Endodermal cell (in vitro differentiated cells): ENCODE data around the gene MMAB. TPM values are rescaled to one million over a fixed set of nuclear protein-coding genes. Genes with fewer than 3 reads are reported as not detected.

Experiments used
- DNase-seq: peaks from one replicate; pipeline ENCODE4 v3.0.0-alpha.2; 2017
- H3K27ac ChIP-seq: 2 replicates; pipeline ENCODE4 v1.5.1; 2013; ENCODE audit warnings: mild to moderate bottlenecking, low read depth, low read length, moderate library complexity
- H3K27me3 ChIP-seq: 2 replicates; pipeline ENCODE4 v1.6.1; 2013; ENCODE audit warnings: mild to moderate bottlenecking, low read length, moderate library complexity; ENCODE audit not compliant: insufficient read depth, control insufficient read depth, poor library complexity, severe bottlenecking
- H3K36me3 ChIP-seq: 2 replicates; pipeline ENCODE4 v1.7.0; 2013; ENCODE audit warnings: mild to moderate bottlenecking, low read length, moderate library complexity; ENCODE audit not compliant: control insufficient read depth, insufficient read depth
- H3K4me1 ChIP-seq: one replicate; pipeline ENCODE4 v1.7.0; 2013; ENCODE audit warnings: low read length; ENCODE audit not compliant: control insufficient read depth, insufficient read depth
- H3K4me3 ChIP-seq: 2 replicates; pipeline ENCODE4 v1.5.1; 2013; ENCODE audit warnings: mild to moderate bottlenecking, low read length, moderate library complexity
- H3K9ac ChIP-seq: 2 replicates; pipeline ENCODE4 v1.6.1; 2013; ENCODE audit warnings: mild to moderate bottlenecking, low read length, moderate library complexity; ENCODE audit not compliant: poor library complexity, severe bottlenecking; ENCODE audit errors: extremely low read depth
- H3K9me3 ChIP-seq: 2 replicates; pipeline ENCODE4 v1.6.1; 2013; ENCODE audit warnings: mild to moderate bottlenecking, low read length, moderate library complexity; ENCODE audit not compliant: control insufficient read depth
- H3K27ac Mint-ChIP-seq: 2 replicates; pipeline ENCODE4 v1.8.0; 2020; ENCODE audit warnings: mixed read lengths
- H3K27me3 Mint-ChIP-seq: 2 replicates; pipeline ENCODE4 v1.8.0; 2021; ENCODE audit warnings: mild to moderate bottlenecking, mixed read lengths; ENCODE audit not compliant: insufficient read depth
- H3K36me3 Mint-ChIP-seq: 2 replicates; pipeline ENCODE4 v1.8.0; 2020; ENCODE audit warnings: low read depth, mixed read lengths
- H3K4me1 Mint-ChIP-seq: 2 replicates; pipeline ENCODE4 v1.8.0; 2020; ENCODE audit warnings: mixed read lengths
- H3K4me3 Mint-ChIP-seq: 2 replicates; pipeline ENCODE4 v1.8.0; 2020; ENCODE audit warnings: mild to moderate bottlenecking, moderate library complexity, mixed read lengths
- H3K9me3 Mint-ChIP-seq: 2 replicates; pipeline ENCODE4 v1.8.0; 2020; ENCODE audit warnings: mild to moderate bottlenecking, mixed read lengths
- WGBS, 2 experiments: methylation state at CpG; one replicate each; pipeline versions ENCODE4 v1.1.5 to v1.1.7; 2013; ENCODE audit warnings: missing lambda C conversion rate in 2 of 2, mixed read lengths in 1 of 2; ENCODE audit not compliant: insufficient coverage in 1 of 2, insufficient read length in 1 of 2; 5-methylcytosine and 5-hydroxymethylcytosine counted together
- total RNA-seq, 2 donors: library from RNA; stranded (reverse); fragmentation: NEBNext Ultra II Directional in 1 of 2; extraction: Animal tissue kit (Norgen Biotek cat#: 25700) in 1 of 2; gene quantifications; 2 replicates in 1 of 2; 3 replicates in 1 of 2; pipeline ENCODE4 v1.2.1, GENCODE V29; 2021
- TF ChIP-seq, protein P1 (sequence below): fragments of 200-600 bp; sonication (generic); conservative IDR thresholded peaks from 2 replicates; pipeline ENCODE4 v1.5.0; 2021; ENCODE audit warnings: antibody characterized with exemption, mild to moderate bottlenecking

Gene MMAB
- total RNA-seq, 2 donors from 2014 or later, result 24.9 to 28.2 TPM

GRCh38 chr12:109598428-109598854, 25.1 kb upstream of the MMAB start:
- no peak overlapping the region for H3K4me3 Mint-ChIP-seq

GRCh38 chr12:109597795-109598427, 24.6 kb upstream of the MMAB start:
- peaks cover 10% of the 10 kb centered on the region for H3K4me1 Mint-ChIP-seq
- no peaks in the 10 kb centered on the region for H3K27me3 Mint-ChIP-seq
- no peak overlapping the region for H3K4me3 ChIP-seq
- 53 to 69% methylated on average over 18 to 27 of the region's 27 CpGs for WGBS, 2 experiments
- H3K9me3 Mint-ChIP-seq, result no peaks in the 10 kb centered on the region
- no peak overlapping the region for H3K4me3 Mint-ChIP-seq
- H3K9ac ChIP-seq, result no peak overlapping the region
- no peaks in the 10 kb centered on the region for H3K27me3 ChIP-seq
- H3K9me3 ChIP-seq, result no peaks in the 10 kb centered on the region
- H3K27ac Mint-ChIP-seq, result peak overlapping the region; percentile 71
- peak; percentile 99 for DNase-seq
- H3K36me3 ChIP-seq, result peaks cover 10% of the 10 kb centered on the region
- H3K4me1 ChIP-seq, result no peaks in the 10 kb centered on the region
- no peak overlapping the region for H3K27ac ChIP-seq
- H3K36me3 Mint-ChIP-seq, result peaks cover 9% of the 10 kb centered on the region
- TF ChIP-seq, protein P1, sequence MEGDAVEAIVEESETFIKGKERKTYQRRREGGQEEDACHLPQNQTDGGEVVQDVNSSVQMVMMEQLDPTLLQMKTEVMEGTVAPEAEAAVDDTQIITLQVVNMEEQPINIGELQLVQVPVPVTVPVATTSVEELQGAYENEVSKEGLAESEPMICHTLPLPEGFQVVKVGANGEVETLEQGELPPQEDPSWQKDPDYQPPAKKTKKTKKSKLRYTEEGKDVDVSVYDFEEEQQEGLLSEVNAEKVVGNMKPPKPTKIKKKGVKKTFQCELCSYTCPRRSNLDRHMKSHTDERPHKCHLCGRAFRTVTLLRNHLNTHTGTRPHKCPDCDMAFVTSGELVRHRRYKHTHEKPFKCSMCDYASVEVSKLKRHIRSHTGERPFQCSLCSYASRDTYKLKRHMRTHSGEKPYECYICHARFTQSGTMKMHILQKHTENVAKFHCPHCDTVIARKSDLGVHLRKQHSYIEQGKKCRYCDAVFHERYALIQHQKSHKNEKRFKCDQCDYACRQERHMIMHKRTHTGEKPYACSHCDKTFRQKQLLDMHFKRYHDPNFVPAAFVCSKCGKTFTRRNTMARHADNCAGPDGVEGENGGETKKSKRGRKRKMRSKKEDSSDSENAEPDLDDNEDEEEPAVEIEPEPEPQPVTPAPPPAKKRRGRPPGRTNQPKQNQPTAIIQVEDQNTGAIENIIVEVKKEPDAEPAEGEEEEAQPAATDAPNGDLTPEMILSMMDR, result peak; percentile 99

More at GRCh38 chr12:109598428-109598854, 25.1 kb upstream of the MMAB start:
- TF ChIP-seq, protein P1, result no peak
- Histone ChIP-seq H3K4me3 (no peak overlapping the region), H3K36me3 (peaks cover 8% of the 10 kb centered on the region), H3K27me3 (no peaks in the 10 kb centered on the region), H3K9ac (no peak overlapping the region), H3K27ac (no peak overlapping the region), H3K4me1 (no peaks in the 10 kb centered on the region), H3K9me3 (no peaks in the 10 kb centered on the region)
- no peaks in the 10 kb centered on the region for H3K27me3 Mint-ChIP-seq
- no peak overlapping the region for H3K27ac Mint-ChIP-seq
- peaks cover 10% of the 10 kb centered on the region for H3K4me1 Mint-ChIP-seq
- peaks cover 7% of the 10 kb centered on the region for H3K36me3 Mint-ChIP-seq
- WGBS, 2 experiments, result 93 to 97% methylated on average over 7 to 11 of the region's 11 CpGs
- no peak for DNase-seq
- H3K9me3 Mint-ChIP-seq, result no peaks in the 10 kb centered on the region

DNA sequence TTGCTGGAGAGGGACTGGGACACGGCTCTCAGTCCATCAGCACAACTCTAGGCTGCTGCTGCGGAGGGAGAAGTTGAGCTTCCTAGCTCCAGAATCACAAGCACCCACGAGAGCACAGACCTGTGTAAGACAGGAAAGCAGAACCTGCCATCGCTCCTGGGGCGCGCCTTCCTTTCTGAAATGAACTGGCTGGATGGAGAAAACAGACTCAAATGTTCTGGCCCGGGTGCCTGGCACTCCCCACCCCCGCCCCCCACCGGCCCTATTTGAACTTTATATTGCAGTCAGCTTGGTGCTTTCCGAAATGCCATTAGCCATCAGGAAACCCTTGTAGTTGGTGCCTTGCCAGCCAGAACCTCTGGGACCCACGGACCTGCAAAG, 24.1 kb upstream of the MMAB start:
- Histone ChIP-seq H3K4me3 (no peak overlapping the region), H3K27me3 (no peaks in the 10 kb centered on the region), H3K4me1 (no peaks in the 10 kb centered on the region), H3K36me3 (peaks cover 13% of the 10 kb centered on the region), H3K27ac (no peak overlapping the region), H3K9ac (no peak overlapping the region), H3K9me3 (no peaks in the 10 kb centered on the region)
- Mint-ChIP-seq H3K27ac (no peak overlapping the region), H3K4me3 (no peak overlapping the region), H3K9me3 (no peaks in the 10 kb centered on the region), H3K36me3 (peaks cover 13% of the 10 kb centered on the region), H3K27me3 (no peaks in the 10 kb centered on the region), H3K4me1 (peaks cover 10% of the 10 kb centered on the region)
- 66 to 94% methylated on average over 6 to 11 of the region's 11 CpGs for WGBS, 2 experiments
- TF ChIP-seq, protein P1, result no peak
- no peak for DNase-seq
